Body of pancreas (tissue), 4 donors: Measurements from ENCODE around the gene ELOB. TPM values are rescaled to one million over a fixed set of nuclear protein-coding genes. Genes with fewer than 3 reads are reported as not detected.

Source experiments
- ATAC-seq: fragments of 150-250 bp; one replicate; pipeline ENCODE4 v1.9.1; 2016
- DNase-seq, 4 donors: peaks; one replicate each; pipeline ENCODE4 v3.0.0-alpha.2; 2019
- H3K27ac ChIP-seq, 4 donors: fragments of 200-600 bp; sonication (generic); 1 replicate in 3 of 4; 2 replicates in 1 of 4; pipeline versions ENCODE4 v1.5.1 to v1.6.1; 2016 to 2019; ENCODE audit warnings: mild to moderate bottlenecking in 1 of 4, mixed read lengths in 1 of 4, moderate library complexity in 1 of 4
- H3K27me3 ChIP-seq, 2 donors: fragments of 200-600 bp; sonication (generic); one replicate each; pipeline ENCODE4 v1.6.0; 2016; ENCODE audit warnings: mild to moderate bottlenecking in 1 of 2
- H3K36me3 ChIP-seq, 2 donors: fragments of 200-600 bp; sonication (generic); replicated peaks in 1 of 2; 2 replicates each; pipeline ENCODE4 v1.5.1; 2016; ENCODE audit warnings: low read depth in 2 of 2; ENCODE audit not compliant: insufficient read depth in 1 of 2
- H3K4me1 ChIP-seq: fragments of 200-600 bp; sonication (generic); one replicate; pipeline ENCODE4 v1.6.0; 2016
- H3K4me3 ChIP-seq, 2 donors: fragments of 200-600 bp; sonication (generic); 1 replicate in 1 of 2; 2 replicates in 1 of 2; pipeline ENCODE4 v1.5.1; 2016 to 2019
- H3K9me3 ChIP-seq, 3 donors: fragments of 200-600 bp; sonication (generic); 1 replicate in 2 of 3; 2 replicates in 1 of 3; pipeline ENCODE4 v1.5.1; 2016
- CTCF ChIP-seq, 7 experiments: fragments of 450-650 bp in 4 of 7; fragments of 200-600 bp in 3 of 7; sonication (generic) in 3 of 7; IDR thresholded peaks; one replicate each; pipeline ENCODE4 v1.5.1; 2016 to 2019; ENCODE audit warnings: antibody characterized with exemption in 7 of 7
- POLR2A ChIP-seq, 3 donors: fragments of 450-650 bp; IDR thresholded peaks; one replicate each; pipeline ENCODE4 v1.6.1; 2016; ENCODE audit warnings: antibody characterized with exemption in 3 of 3, mild to moderate bottlenecking in 2 of 3
- WGBS, 2 donors: methylation state at CpG; one replicate each; pipeline ENCODE4 v1.1.5; 2017; 5-methylcytosine and 5-hydroxymethylcytosine counted together
- intact Hi-C: fragments of 100-400 bp; cut with DNase I; formaldehyde crosslinking; loops from one replicate; pipeline ENCODE4 v1.15.1; 2023
- total RNA-seq, 2 donors: library from RNA; depleted of rRNA; stranded (reverse); fragments of >200 nt; gene quantifications; one replicate each; pipeline ENCODE4 v1.1.0, GENCODE V29; 2016

The ELOB gene
- total RNA-seq, 2 donors from 2014 or later = 77.5 to 186 TPM

DNA sequence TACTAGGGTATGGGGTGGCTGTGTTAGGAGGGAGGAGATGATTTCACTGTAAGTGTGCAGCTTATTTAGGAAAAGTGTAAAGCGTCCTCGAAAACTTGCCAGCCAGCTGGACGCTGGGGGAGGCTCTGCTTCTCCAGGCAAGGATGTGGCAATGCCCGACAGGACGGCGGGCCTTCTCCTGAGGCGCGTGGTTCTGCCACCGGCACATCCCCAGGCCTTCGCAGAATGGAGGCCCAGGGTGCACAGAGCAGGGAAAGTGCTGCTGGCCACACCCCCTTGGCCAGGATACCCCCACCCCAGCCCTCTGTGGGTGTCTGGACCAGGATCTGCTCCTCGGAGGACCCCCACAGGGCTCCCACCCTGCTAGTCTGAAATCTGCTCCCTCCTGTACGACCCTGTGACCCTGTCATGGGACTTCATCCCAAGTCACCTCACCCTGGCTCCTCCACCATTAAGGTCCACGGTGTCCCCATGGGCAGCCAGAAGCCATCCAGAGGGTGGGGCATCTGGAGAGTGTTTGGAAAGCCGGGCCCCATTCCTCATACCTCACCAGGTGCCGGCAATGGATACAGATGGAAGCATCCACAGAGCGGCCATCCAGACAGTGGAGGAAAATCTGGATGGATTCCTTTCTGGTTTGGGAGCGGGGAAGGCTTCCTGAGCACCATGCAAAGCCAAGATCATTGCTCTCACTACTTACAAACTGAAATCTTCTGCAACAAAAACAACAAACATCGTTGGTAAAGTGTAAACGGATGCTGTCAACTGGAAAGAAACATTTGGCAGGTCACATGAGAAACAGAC, 33.9 kb downstream of the ELOB start:
- 84 to 87% methylated on average over 18 to 19 of the region's 19 CpGs for WGBS, 2 donors

GRCh38 chr16:2742323-2743006, 34.6 kb downstream of the ELOB start:
- H3K36me3 ChIP-seq = no peaks in the 10 kb centered on the region
- no peaks in the 10 kb centered on the region for H3K9me3 ChIP-seq
- TF ChIP-seq CTCF (IDR thresholded peaks at IDR 0.05) = no peak
- ATAC-seq = no peak
- H3K4me1 ChIP-seq = no peaks in the 10 kb centered on the region
- DNase-seq = no peak
- 86 to 87% methylated on average over 3 to 8 of the region's 12 CpGs for WGBS, 2 donors
- H3K27me3 ChIP-seq = no peaks in the 10 kb centered on the region
- no peak overlapping the region for H3K27ac ChIP-seq
- no peak overlapping the region for H3K4me3 ChIP-seq
- intact Hi-C loops = no loop called here

More for the DNA sequence above, 33.9 kb downstream of the ELOB start:
- intact Hi-C loops = no loop called here
- no peaks in the 10 kb centered on the region for H3K27me3 ChIP-seq
- ATAC-seq (no peak), DNase-seq (no peak)
- peaks cover 1% of the 10 kb centered on the region for H3K4me1 ChIP-seq
- no peak overlapping the region for H3K4me3 ChIP-seq
- TF ChIP-seq POLR2A (IDR thresholded peaks at IDR 0.05) (no peak), CTCF (IDR thresholded peaks at IDR 0.05) (no peak)
- no peaks in the 10 kb centered on the region for H3K9me3 ChIP-seq
- no peaks in the 10 kb centered on the region for H3K36me3 ChIP-seq
- no peak overlapping the region for H3K27ac ChIP-seq

DNA sequence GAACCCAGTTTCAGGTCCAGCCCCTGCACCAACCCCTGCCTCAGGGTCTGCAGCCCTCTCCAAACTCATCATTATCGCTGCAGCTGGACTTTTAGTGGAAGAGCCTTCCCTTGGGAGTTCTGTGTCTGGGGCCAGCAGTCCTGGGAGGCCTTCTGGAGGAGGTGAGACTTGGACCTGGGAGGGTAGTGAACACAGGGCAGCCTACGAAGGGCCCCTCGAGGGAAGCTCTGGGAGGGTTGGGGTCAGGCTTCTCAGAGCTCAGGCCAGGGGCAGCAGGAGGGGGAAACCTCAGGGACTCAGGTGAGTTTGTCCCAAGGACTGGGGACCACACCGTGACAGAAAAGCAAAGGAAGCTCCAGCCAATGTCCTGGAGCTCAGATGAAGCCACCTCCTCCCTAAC, 35.9 kb downstream of the ELOB start:
- no peak for TF ChIP-seq POLR2A (IDR thresholded peaks at IDR 0.05)
- TF ChIP-seq CTCF (IDR thresholded peaks at IDR 0.05) = no peak
- Histone ChIP-seq H3K27me3 (no peaks in the 10 kb centered on the region), H3K9me3 (no peaks in the 10 kb centered on the region), H3K4me3 (no peak overlapping the region), H3K4me1 (no peaks in the 10 kb centered on the region), H3K36me3 (no peaks in the 10 kb centered on the region), H3K27ac (no peak overlapping the region)
- WGBS, 2 donors = 84 to 90% methylated on average over 3 to 4 of the region's 4 CpGs
- no peak for ATAC-seq
- intact Hi-C loops = no loop called here
- DNase-seq = no peak

- Histone ChIP-seq H3K4me3 (no peak overlapping the region), H3K27me3 (no peaks in the 10 kb centered on the region), H3K36me3 (no peaks in the 10 kb centered on the region), H3K4me1 (no peaks in the 10 kb centered on the region), H3K27ac (no peak overlapping the region), H3K9me3 (no peaks in the 10 kb centered on the region)
- DNase-seq (no peak), ATAC-seq (no peak)
- no peak for TF ChIP-seq POLR2A (IDR thresholded peaks at IDR 0.05)
- TF ChIP-seq CTCF (IDR thresholded peaks at IDR 0.05) = no peak
- WGBS, 2 donors = 81 to 88% methylated on average over 6 of the region's 6 CpGs
- intact Hi-C loops = no loop called here
Measured at GRCh38 chr16:2740476-2740875, 36.6 kb downstream of the ELOB start.
